HepG2 (cell line): ENCODE results near the gene SLC2A6. TPM values are rescaled to one million over a fixed set of nuclear protein-coding genes. Genes with fewer than 3 reads are reported as not detected.

Source experiments
- CBX5 ChIP-seq: sonication (generic); formaldehyde crosslinking; IDR thresholded peaks from 2 replicates; pipeline ENCODE4 v1.4.0; 2020; ENCODE audit warnings: missing genetic modification reagents, borderline replicate concordance
- E2F1 ChIP-seq: sonication (generic); formaldehyde crosslinking; IDR thresholded peaks from 2 replicates; pipeline ENCODE4 v1.5.0; 2020; ENCODE audit warnings: missing genetic modification reagents
- KDM3A ChIP-seq: IDR thresholded peaks from 2 replicates; pipeline ENCODE4 v1.6.1; 2018; ENCODE audit warnings: low read depth, missing compliant biosample characterization
- PHF20 ChIP-seq: sonication (generic); formaldehyde crosslinking; IDR thresholded peaks from 2 replicates; pipeline ENCODE4 v1.5.0; 2020; ENCODE audit warnings: mild to moderate bottlenecking, missing genetic modification reagents
- RBM22 ChIP-seq: fragments of 200-400 bp; formaldehyde crosslinking; optimal IDR thresholded peaks from 2 replicates; pipeline ENCODE3; 2017; ENCODE audit warnings: mild to moderate bottlenecking, low read length, moderate library complexity
- ZNF550 ChIP-seq: sonication (generic); formaldehyde crosslinking; IDR thresholded peaks from 2 replicates; pipeline ENCODE4 v1.4.0; 2020; ENCODE audit warnings: mild to moderate bottlenecking, missing genetic modification reagents, borderline replicate concordance
- ZNF576 ChIP-seq: sonication (generic); formaldehyde crosslinking; IDR thresholded peaks from 2 replicates; pipeline ENCODE4 v1.4.0; 2020; ENCODE audit warnings: mild to moderate bottlenecking, missing genetic modification reagents
- ZNF609 ChIP-seq: sonication (generic); formaldehyde crosslinking; IDR thresholded peaks from 2 replicates; pipeline ENCODE4 v1.4.0; 2020; ENCODE audit warnings: mild to moderate bottlenecking, missing genetic modification reagents, borderline replicate concordance
- polyA plus RNA-seq, 8 experiments: library from polyadenylated mRNA; depleted of rRNA in 3 of 8; stranded (reverse) in 7 of 8; unstranded in 1 of 8; fragments of >200 nt; fragmentation: Illumina TruSeq in 4 of 8; extraction: Trizol in 4 of 8; gene quantifications; 2 replicates each; pipeline versions ENCODE4 v1.2.1 to v1.2.3, GENCODE V29; 2011 to 2016; ENCODE audit warnings: low read depth in 4 of 8, missing spikeins in 1 of 8, mixed read lengths in 1 of 8; ENCODE audit not compliant: insufficient read depth in 1 of 8
- total RNA-seq, 5 experiments: library from RNA; depleted of rRNA; stranded (reverse); fragments of >200 nt; fragmentation: Illumina TruSeq; extraction: Trizol; gene quantifications; 2 replicates each; pipeline ENCODE4 v1.2.3, GENCODE V29; 2016; ENCODE audit warnings: low read depth in 1 of 5
- TF ChIP-seq, protein P1 (sequence below): sonication (generic); formaldehyde crosslinking; IDR thresholded peaks from 2 replicates; pipeline ENCODE4 v1.9.0; 2022; ENCODE audit warnings: low read depth, missing genetic modification reagents
- TF ChIP-seq, protein P2 (sequence below): sonication (generic); formaldehyde crosslinking; IDR thresholded peaks from 2 replicates; pipeline ENCODE4 v1.5.0; 2020; ENCODE audit warnings: missing genetic modification reagents, mild to moderate bottlenecking, borderline replicate concordance
- TF ChIP-seq, protein P3 (sequence below): sonication (generic); formaldehyde crosslinking; conservative IDR thresholded peaks from 2 replicates; pipeline ENCODE4 v1.8.0; 2022; ENCODE audit warnings: low read depth, missing genetic modification reagents

Gene SLC2A6
- total and polyA plus RNA-seq, 2 of the 13 experiments (the other 11 are each of a cell fraction or from before 2014, with no cell fraction given): 4.1 to 15.0 TPM

- peak; percentile 97 for TF ChIP-seq E2F1 (CRISPR knock-in tag)
- peak; percentile 66 for TF ChIP-seq ZNF609 (CRISPR knock-in tag)
- TF ChIP-seq CBX5 (CRISPR knock-in tag): peak; percentile 13; the same call in 1 of the 2 replicates
- no peak for TF ChIP-seq RBM22
- TF ChIP-seq, protein P1, sequence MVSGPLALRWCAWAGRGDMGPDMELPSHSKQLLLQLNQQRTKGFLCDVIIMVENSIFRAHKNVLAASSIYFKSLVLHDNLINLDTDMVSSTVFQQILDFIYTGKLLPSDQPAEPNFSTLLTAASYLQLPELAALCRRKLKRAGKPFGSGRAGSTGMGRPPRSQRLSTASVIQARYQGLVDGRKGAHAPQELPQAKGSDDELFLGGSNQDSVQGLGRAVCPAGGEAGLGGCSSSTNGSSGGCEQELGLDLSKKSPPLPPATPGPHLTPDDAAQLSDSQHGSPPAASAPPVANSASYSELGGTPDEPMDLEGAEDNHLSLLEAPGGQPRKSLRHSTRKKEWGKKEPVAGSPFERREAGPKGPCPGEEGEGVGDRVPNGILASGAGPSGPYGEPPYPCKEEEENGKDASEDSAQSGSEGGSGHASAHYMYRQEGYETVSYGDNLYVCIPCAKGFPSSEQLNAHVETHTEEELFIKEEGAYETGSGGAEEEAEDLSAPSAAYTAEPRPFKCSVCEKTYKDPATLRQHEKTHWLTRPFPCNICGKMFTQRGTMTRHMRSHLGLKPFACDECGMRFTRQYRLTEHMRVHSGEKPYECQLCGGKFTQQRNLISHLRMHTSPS (CRISPR knock-in tag): peak; percentile 84
- peak; percentile 72; the same call in 1 of the 2 replicates for TF ChIP-seq KDM3A (CRISPR knock-in tag)
- TF ChIP-seq ZNF576 (CRISPR knock-in tag): no peak
- no peak for TF ChIP-seq PHF20 (CRISPR knock-in tag)
- no peak for TF ChIP-seq ZNF550 (CRISPR knock-in tag)
- TF ChIP-seq, protein P2, sequence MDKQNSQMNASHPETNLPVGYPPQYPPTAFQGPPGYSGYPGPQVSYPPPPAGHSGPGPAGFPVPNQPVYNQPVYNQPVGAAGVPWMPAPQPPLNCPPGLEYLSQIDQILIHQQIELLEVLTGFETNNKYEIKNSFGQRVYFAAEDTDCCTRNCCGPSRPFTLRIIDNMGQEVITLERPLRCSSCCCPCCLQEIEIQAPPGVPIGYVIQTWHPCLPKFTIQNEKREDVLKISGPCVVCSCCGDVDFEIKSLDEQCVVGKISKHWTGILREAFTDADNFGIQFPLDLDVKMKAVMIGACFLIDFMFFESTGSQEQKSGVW: no peak
- TF ChIP-seq, protein P3, sequence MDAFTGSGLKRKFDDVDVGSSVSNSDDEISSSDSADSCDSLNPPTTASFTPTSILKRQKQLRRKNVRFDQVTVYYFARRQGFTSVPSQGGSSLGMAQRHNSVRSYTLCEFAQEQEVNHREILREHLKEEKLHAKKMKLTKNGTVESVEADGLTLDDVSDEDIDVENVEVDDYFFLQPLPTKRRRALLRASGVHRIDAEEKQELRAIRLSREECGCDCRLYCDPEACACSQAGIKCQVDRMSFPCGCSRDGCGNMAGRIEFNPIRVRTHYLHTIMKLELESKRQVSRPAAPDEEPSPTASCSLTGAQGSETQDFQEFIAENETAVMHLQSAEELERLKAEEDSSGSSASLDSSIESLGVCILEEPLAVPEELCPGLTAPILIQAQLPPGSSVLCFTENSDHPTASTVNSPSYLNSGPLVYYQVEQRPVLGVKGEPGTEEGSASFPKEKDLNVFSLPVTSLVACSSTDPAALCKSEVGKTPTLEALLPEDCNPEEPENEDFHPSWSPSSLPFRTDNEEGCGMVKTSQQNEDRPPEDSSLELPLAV (CRISPR knock-in tag): no peak
These were observed 27.7 kb upstream of the SLC2A6 start (continued) for GRCh38 chr9:133506653-133507038.
